Dermis microvascular lymphatic vessel endothelial cell (primary cell): ENCODE results near the gene ANP32A. TPM values are rescaled to one million over a fixed set of nuclear protein-coding genes. Genes with fewer than 3 reads are reported as not detected.

Source experiments
- DNase-seq, 2 donors: peaks; one replicate each; pipeline versions ENCODE4 v3.0.0 to v3.0.0-alpha.2; 2010; ENCODE audit warnings: low read depth in 2 of 2
- total RNA-seq: library from RNA; depleted of rRNA; stranded (reverse); fragments of >200 nt; gene quantifications from 2 replicates; pipeline ENCODE4 v1.2.1, GENCODE V29; 2014

Gene ANP32A
- total RNA-seq, 1 donor from 2014 or later, result 52.5 TPM

DNA sequence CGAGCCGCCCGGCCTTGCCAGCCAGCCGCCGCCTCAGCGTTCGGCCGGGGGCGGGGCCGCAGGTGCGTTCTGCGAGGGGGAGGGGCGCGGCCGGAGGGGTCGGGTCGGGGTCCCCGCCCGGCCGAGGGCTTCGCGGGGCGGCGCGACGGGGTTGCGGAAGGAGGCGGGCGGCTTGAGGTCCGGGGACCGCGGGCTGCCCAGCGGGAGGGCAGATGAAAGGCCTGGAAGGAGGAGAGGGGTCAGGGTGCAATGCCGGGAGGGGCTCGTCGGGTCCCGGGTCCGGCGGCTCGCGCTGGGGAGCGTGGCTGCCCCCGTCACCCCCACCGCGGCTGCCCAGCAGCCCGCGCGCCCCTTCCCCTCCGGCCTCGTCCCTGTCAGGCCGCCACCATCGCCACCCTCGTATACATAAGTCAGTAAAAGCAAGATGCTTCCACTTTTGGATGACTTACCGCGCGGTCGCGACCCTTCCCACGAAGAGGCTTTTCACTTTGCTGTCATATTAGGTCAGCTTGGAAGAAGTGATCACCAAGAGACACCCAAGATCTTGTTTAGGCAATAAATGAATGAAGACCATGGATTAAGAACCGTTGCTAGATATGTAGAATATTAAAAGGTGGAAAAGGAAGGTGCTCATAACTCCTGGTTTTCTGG is 620 bp upstream of the ANP32A start:
- peak in 1 of 2 donors; percentile 5 for DNase-seq

DNA sequence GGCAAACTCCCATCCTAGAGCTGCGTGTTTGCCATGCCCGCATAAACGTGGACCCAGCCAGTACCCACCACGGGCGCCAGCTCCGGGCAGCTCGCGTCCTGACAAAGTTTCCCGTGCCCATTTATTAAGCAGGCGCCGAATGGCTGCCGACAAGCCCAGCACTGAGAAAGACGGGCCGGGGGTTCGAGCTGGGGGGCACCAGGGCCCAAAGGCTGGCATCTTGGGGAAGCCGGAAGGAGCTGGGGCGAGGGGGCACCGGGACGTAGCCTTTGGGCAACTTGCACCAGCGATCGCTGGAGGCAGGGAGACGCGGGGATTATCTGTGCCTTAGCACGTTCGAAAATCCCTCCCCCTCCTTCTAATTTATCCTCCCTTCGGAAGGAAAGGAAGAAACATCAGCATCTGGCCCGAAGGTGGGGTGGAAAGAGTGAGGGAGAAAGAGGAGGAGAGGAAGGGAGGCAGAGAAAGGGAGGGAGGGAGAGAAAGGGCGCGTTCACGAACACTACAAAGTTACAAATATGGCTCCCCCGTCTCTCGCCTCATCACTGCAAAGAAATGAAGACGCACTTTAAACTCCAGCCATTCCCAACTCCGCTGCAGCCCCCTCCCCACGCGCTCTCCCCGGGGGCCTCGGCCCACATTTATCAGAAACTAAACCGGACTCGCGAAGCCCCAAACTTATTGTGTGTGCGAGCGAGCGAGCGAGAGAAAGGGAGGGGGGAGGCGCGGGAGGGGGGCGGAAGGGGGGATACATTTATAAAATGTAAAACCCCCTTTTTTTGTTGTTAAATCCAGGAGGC is 1.0 kb downstream of the ANP32A start:
- DNase-seq, result peak in 1 of 2 donors; percentile 37

DNA sequence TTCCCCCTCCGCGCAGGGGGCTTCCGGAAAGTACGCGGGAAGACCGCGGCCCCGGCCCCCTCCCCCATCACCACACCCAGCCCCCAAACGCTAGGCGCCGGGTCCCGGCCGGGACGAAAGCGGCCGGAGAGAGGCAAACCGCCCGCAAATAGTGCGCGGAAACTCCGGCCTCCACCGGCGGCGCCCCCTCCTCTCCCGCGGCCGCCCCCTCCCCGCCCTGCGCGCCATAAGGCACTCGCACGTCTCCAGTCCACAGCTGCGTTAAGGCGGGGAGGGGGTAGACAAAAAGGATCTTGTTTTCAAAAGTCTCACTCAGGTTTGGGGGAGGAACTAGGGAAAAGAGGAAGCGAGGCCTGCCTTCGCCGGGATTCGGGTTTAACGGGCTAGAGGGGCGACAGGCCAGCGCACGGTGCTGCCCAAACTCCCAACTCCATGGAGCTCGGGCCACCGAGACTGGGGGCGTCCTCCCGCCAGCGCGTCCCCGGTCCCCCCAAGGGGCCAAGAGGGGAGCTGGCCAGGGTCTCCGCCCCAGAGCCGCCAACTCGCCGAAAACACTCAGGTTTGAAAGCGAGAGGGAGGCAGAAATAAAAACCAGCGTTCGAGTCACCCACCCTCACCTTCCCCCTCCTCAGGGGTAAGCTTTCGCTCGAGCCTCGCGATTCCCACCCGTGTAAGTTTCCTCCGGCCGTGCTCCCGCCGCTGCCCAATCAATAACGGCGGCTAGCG is 1.8 kb downstream of the ANP32A start:
- peak in 1 of 2 donors; percentile 54 for DNase-seq

- peak; percentile 49 to 86 for DNase-seq
These were observed 2.5 kb downstream of the ANP32A start for GRCh38 chr15:68818066-68818768.

DNA sequence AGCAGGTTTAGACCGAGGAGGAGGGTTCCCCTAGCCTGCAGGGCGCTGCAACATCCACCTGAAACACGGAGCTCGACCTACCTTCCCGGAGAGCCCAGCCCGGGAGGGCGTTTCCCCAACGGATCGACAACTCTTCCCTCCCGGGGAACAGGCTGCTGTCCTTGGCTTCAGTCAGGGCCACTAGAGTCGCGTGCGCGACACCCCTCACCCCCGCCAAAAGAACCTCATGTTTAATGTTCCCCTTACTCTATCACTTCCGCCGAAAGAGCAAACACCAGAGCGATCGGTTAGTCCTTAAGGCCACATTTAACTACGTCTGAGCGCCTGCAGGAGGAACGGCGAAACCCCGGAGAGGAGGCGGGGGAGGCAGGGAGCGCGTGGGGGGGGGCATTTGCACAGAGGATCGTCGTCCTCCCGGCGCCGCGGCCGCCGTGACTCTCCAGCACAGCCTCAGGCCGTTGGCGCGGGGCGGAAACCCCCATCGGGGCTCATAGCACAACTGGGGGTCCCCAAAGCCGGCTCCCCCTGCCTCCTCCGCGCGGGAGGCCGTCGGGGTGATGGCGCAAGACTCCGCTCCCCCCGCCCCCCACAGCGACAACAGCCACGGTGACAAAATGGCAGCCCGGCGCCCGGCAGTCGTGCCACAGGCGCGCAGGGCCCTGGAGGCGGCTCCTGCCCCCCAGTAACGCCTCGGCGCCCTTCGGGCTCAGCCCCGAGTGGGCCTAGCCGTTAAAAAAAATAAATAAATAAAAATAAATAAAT is 3.2 kb downstream of the ANP32A start:
- DNase-seq, result peak in 1 of 2 donors; percentile 63

DNA sequence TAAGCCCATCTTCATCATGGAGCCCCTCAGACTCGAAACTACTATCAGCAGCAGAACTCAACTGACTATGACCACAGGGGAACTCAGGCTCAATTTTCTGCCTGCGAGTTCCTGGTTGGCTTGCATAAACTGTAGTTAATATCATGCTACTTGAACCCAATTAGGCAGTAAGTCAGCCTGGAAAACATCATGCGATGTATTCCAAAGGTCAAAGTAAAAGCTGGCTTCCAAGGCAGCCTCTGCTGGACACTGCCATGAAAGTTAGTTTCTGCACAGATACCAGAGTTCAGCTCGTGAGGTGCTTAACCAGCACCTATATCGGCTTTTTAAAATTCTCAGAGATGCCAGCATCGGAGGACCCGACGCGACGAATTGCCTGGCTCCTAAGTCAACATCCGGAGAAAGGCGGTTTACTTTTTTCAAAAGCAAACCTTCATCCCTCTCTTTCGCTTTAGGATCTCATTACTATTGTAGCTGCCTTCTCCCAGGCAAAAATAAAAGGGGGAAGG is 3.8 kb downstream of the ANP32A start:
- DNase-seq, result peak in 1 of 2 donors; percentile 21

- DNase-seq, result no peak
These were observed 4.5 kb downstream of the ANP32A start for GRCh38 chr15:68816158-68816557.

- DNase-seq, result no peak
These were observed 5.1 kb downstream of the ANP32A start for GRCh38 chr15:68815598-68815997.

DNA sequence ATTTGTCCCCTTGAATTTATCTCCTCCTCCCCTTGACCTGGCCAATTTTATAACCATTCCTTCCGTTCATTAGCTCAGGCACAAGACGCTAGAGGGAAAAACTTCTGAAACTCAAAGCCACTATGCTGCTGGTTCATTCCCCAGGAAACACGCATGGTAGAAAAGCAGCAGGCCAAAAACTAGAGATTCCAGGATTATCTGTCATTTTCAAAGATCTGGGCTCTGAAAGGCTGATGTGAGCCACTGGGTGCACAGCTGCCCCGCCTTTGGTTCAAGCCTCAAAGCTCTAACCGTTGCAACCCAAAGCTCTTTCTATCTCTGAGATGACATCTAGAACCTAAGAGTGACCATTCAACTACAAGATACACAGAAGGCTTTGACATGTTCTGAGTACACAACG is 6.1 kb downstream of the ANP32A start:
- DNase-seq, result no peak

- DNase-seq, result no peak
These were observed 7.9 kb downstream of the ANP32A start for GRCh38 chr15:68812597-68813431.

DNA sequence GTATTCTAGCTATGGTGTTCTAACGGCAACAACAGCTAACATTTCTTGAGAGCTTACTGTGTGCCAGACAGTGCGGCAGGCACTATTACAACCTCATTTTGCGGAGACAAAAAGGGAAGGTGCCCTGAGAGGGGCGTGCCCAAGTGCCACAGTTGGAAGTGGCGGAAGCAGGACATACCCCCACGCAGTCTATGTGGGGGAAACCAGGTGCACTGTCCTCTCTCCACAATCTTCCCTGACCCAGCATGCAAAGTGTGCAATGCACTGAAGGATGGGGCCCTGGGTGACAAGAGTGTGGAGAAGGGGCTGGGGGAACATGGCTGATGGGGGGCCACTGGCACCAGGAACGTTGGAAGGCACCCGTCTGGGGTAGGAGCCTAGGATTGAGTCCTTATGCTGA is 8.6 kb downstream of the ANP32A start:
- no peak for DNase-seq

DNA sequence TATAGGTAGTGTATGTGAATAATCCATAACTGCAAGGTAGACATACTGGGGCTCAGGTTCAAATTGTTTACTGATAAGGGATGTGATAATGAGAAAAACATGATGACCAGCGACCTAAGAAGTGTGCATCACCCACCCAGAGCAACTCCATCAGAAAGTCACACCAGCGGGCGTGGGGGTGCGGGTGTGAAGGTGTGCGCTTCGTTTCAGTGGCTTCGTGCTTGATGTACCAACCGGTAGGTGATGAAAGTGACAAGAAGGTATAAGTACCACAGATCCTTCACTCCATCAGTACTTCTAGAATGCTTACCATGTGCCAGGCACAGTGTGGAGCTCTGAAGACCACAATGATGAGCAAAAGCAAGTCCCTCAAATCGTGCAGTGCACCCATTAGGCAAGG is 11.2 kb downstream of the ANP32A start:
- DNase-seq, result no peak

GRCh38 chr15:68808770-68809169 is 11.9 kb downstream of the ANP32A start:
- DNase-seq, result no peak

- no peak for DNase-seq
These were observed 12.6 kb downstream of the ANP32A start for GRCh38 chr15:68808091-68808490.

- DNase-seq, result no peak
These were observed 13.4 kb downstream of the ANP32A start for GRCh38 chr15:68807249-68807648.

DNA sequence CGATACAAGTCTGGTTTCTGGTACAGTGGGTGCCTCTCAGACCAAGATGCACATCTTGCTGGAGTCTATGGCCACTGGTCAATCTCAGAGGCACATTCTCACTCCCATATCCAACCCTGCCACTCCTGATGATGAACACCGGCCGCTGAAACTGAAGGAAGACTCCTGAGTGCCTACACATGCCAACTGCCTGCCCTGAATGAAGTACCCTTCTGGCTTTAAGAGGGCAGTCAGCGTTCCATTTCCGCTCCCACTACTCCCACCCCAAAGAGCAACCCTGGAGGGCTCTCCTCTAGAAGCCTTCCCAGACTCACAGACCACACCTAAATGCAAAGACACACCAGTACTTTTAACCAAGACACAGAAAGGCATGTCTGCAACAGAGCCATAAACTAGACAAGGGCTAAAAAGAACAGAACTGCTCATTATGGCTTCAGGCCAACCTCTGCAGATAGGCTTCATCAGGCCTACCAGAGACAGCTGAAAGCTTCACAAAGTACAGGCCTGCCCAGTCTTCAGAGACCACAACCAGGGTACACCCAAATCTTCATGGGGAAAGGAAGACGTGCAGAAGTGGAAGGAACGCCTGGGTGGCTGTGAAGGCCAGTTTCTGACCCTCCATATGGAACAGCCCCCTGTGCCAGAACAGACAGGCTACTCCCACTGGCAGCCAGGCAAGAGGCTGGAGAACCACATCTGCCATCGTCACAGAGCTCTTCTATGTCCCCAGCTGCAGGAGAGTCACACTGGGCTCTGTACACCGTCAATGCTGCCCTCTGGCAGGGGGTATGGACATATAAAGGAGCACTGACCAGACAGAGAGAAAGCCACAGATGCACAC is 14.3 kb downstream of the ANP32A start:
- DNase-seq, result no peak

GRCh38 chr15:68802373-68802772 is 18.3 kb downstream of the ANP32A start:
- DNase-seq, result no peak

DNA sequence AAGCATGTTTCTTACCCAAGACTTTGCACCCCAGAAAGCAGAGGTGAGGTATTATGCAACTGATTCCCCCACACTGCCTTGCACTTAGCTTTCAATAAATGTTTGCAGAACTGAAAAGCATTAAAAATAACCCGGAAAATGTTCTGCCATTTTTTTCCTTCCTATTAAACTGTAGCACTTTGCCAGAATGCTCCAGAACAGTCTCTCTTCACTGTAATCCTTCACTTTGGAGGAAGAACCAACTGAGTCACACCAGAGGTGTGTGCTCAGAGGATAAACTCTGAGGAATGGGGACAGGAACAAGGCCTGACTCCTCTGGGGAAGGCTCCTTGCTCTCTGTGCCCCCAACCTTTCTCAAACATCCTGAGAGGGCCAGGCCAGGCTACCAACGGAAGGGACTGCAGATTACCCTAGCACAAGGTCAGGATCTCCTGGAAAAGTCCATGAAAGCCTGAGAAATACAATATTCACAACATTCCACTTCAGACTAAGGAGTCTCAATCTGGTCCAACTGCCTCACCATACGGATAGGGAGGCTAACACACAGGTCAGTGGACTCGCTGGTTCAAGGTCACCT is 19.0 kb downstream of the ANP32A start:
- DNase-seq, result peak in 1 of 2 donors; percentile 21

DNA sequence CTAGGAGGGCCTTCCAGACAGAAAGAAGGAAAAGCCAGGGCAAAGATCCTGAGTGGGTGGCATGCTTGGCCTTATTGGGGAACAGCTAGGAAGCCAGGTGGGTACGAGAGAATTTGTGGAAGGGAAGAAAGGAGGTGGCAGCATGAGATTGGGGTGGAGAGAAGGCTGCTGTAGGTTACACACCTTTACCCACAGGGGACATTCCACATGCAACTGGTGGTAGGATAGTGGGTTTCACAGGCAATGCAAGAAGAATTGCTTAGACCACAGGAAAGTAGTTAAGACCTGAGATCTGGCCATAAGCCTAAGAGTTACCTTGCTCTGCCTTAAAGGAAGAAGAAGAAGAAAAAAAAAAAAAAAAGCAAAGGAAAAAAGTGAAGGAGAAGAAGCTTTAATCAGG is 19.8 kb downstream of the ANP32A start:
- no peak for DNase-seq
